WTC11 (cell line): ENCODE data around the gene ZMIZ1.

Source experiments
- E2F5 ChIP-seq: sonication (generic); formaldehyde crosslinking; IDR thresholded peaks from 2 replicates; pipeline ENCODE4 v1.8.1; 2022; ENCODE audit warnings: mild to moderate bottlenecking, moderate library complexity, missing genetic modification reagents
- STAT6 ChIP-seq: sonication (generic); formaldehyde crosslinking; conservative IDR thresholded peaks from 2 replicates; pipeline ENCODE4 v1.8.1; 2023; ENCODE audit warnings: mild to moderate bottlenecking, low read depth, missing genetic modification reagents, moderate library complexity

- no peak for TF ChIP-seq E2F5 (CRISPR knock-in tag)
- TF ChIP-seq STAT6 (CRISPR knock-in tag), result no peak
These were observed 99.4 kb downstream of the ZMIZ1 start for GRCh38 chr10:79168210-79168609.
